Sigmoid colon (tissue), 7 donors: Measurements from ENCODE around the gene CALU. TPM values are rescaled to one million over a fixed set of nuclear protein-coding genes. Genes with fewer than 3 reads are reported as not detected.

Source experiments
- DNase-seq: peaks from one replicate; pipeline ENCODE4 v3.0.0-alpha.2; 2019
- H3K27ac ChIP-seq, 4 donors: fragments of 200-600 bp; sonication (generic); one replicate each; pipeline ENCODE4 v1.5.1; 2016 to 2019; ENCODE audit warnings: mild to moderate bottlenecking in 1 of 4
- H3K27me3 ChIP-seq, 3 donors: fragments of 200-600 bp; sonication (generic); one replicate each; pipeline ENCODE4 v1.5.1; 2019; ENCODE audit warnings: mild to moderate bottlenecking in 1 of 3
- H3K36me3 ChIP-seq, 4 donors: fragments of 200-600 bp; sonication (generic); one replicate each; pipeline ENCODE4 v1.5.1; 2016 to 2019
- H3K4me1 ChIP-seq, 4 donors: fragments of 200-600 bp; sonication (generic); one replicate each; pipeline ENCODE4 v1.5.1; 2017 to 2019
- H3K4me3 ChIP-seq, 4 donors: fragments of 200-600 bp; sonication (generic); one replicate each; pipeline ENCODE4 v1.5.1; 2017 to 2019; ENCODE audit warnings: mild to moderate bottlenecking in 2 of 4, moderate library complexity in 1 of 4
- H3K9me3 ChIP-seq, 4 donors: fragments of 200-600 bp in 3 of 4; sonication (generic) in 3 of 4; one replicate each; pipeline versions ENCODE4 v1.5.1 to v1.6.1; 2013 to 2019
- EP300 ChIP-seq, 4 donors: sonication (generic); formaldehyde crosslinking; IDR thresholded peaks; one replicate each; pipeline ENCODE4 v1.6.1; 2017; ENCODE audit warnings: antibody characterized with exemption in 4 of 4
- POLR2A ChIP-seq, 2 donors: fragments of 450-650 bp; IDR thresholded peaks; one replicate each; pipeline ENCODE4 v1.6.1; 2016; ENCODE audit warnings: antibody characterized with exemption in 2 of 2, mild to moderate bottlenecking in 2 of 2, moderate library complexity in 2 of 2
- POLR2AphosphoS5 ChIP-seq, 4 donors: sonication (generic); formaldehyde crosslinking; IDR thresholded peaks; one replicate each; pipeline ENCODE4 v1.6.1; 2017; ENCODE audit warnings: antibody characterized with exemption in 4 of 4
- WGBS, 2 donors: extraction: QIAGEN DNeasy Blood & Tissue Kit; methylation state at CpG; one replicate each; pipeline ENCODE4 v1.1.7; 2013; 5-methylcytosine and 5-hydroxymethylcytosine counted together
- intact Hi-C: fragments of 100-400 bp; cut with DNase I; formaldehyde crosslinking; loops from one replicate; pipeline ENCODE4 v1.15.1; 2023
- polyA plus RNA-seq, 3 donors: library from polyadenylated mRNA; stranded (reverse); fragments of 200-250 nt; gene quantifications; one replicate each; pipeline ENCODE4 v1.2.3, GENCODE V29; 2013
- total RNA-seq, 4 donors: library from RNA; depleted of rRNA; stranded (reverse); fragments of >200 nt; gene quantifications; one replicate each; pipeline ENCODE4 v1.1.0, GENCODE V29; 2016
- TF ChIP-seq, protein P1 (sequence below), 4 experiments: fragments of 450-650 bp in 3 of 4; fragments of 200-600 bp in 1 of 4; IDR thresholded peaks; one replicate each; pipeline ENCODE4 v1.5.1; 2016 to 2019; ENCODE audit warnings: antibody characterized with exemption in 4 of 4, mild to moderate bottlenecking in 3 of 4, moderate library complexity in 2 of 4
- donor health status: healthy with polysubstance abuse.
- donor health status: Bipolar disorder and iron deficiency.
- donor health status: healthy.

Gene CALU
- total and polyA plus RNA-seq, 7 donors: 14.4 to 250 (median 153) TPM

DNA sequence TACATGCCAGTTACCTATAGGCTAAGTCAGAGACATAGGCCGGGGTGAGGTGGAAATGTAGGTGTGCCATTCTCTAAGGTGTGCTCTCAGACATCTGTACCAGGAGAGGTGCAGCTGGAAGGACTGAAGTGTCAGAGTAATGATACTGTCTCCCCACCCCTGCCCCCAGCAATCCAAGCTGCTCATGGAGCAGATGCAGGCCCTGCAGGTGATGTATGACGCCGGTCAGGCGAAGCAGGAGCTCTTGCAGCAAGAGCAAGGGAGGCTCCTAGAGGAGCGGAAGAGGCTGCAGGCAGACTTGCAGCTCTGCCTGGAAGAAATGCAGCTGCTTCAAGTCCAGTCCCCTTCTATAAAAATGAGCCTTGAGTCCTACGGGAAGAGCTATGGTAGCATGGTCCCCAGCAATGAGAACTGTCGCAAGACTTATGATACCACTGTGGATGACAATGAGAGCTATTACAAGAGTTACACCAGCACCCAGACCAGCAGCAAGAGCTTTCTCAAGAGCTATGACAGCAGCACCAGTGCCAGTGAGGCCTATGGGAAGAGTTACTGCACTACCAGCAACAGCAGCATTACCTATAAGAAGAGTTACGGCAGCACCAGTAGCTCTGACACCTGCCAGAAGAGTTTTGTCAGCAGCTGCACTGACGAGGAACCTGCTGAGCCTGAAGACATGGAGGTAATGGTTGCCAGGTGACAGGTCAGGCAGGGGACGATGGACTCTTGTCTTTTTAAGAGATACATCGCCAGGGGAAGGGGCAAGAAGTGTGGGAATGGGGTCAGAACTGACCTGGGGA is 72.7 kb downstream of the CALU start:
- no peak for DNase-seq
- H3K4me1 ChIP-seq: no peaks in the 10 kb centered on the region
- intact Hi-C loops: no loop called here
- WGBS, 2 donors: 90 to 93% methylated on average over 11 of the region's 11 CpGs
- no peak overlapping the region for H3K27ac ChIP-seq
- no peak for TF ChIP-seq EP300 (IDR thresholded peaks at IDR 0.05)
- TF ChIP-seq, protein P1, sequence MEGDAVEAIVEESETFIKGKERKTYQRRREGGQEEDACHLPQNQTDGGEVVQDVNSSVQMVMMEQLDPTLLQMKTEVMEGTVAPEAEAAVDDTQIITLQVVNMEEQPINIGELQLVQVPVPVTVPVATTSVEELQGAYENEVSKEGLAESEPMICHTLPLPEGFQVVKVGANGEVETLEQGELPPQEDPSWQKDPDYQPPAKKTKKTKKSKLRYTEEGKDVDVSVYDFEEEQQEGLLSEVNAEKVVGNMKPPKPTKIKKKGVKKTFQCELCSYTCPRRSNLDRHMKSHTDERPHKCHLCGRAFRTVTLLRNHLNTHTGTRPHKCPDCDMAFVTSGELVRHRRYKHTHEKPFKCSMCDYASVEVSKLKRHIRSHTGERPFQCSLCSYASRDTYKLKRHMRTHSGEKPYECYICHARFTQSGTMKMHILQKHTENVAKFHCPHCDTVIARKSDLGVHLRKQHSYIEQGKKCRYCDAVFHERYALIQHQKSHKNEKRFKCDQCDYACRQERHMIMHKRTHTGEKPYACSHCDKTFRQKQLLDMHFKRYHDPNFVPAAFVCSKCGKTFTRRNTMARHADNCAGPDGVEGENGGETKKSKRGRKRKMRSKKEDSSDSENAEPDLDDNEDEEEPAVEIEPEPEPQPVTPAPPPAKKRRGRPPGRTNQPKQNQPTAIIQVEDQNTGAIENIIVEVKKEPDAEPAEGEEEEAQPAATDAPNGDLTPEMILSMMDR (IDR thresholded peaks at IDR 0.05): no peak
- TF ChIP-seq POLR2A (IDR thresholded peaks at IDR 0.05): no peak
- TF ChIP-seq POLR2AphosphoS5 (IDR thresholded peaks at IDR 0.05): no peak
- no peaks in the 10 kb centered on the region for H3K27me3 ChIP-seq
- no peaks in the 10 kb centered on the region for H3K9me3 ChIP-seq
- peaks cover 0 to 39% (median 2%) of the 10 kb centered on the region in 4 donors for H3K36me3 ChIP-seq
- no peak overlapping the region for H3K4me3 ChIP-seq

- Histone ChIP-seq H3K4me3 (no peak overlapping the region), H3K4me1 (peaks cover 0 to 7% (median 3%) of the 10 kb centered on the region in 4 donors), H3K9me3 (no peaks in the 10 kb centered on the region), H3K27me3 (no peaks in the 10 kb centered on the region), H3K27ac (no peak overlapping the region), H3K36me3 (peaks cover 0 to 32% (median 2%) of the 10 kb centered on the region in 4 donors)
- intact Hi-C loops: no loop called here
- DNase-seq: no peak
- TF ChIP-seq, protein P1 (IDR thresholded peaks at IDR 0.05): no peak
- TF ChIP-seq EP300 (IDR thresholded peaks at IDR 0.05) (no peak), POLR2A (IDR thresholded peaks at IDR 0.05) (no peak), POLR2AphosphoS5 (IDR thresholded peaks at IDR 0.05) (no peak)
- 50 to 61% methylated on average over 11 of the region's 11 CpGs for WGBS, 2 donors
Measured at GRCh38 chr7:128812514-128813168, 73.5 kb downstream of the CALU start.

GRCh38 chr7:128814499-128814898 is 75.3 kb downstream of the CALU start:
- TF ChIP-seq POLR2AphosphoS5 (IDR thresholded peaks at IDR 0.05) (no peak), EP300 (IDR thresholded peaks at IDR 0.05) (no peak)
- TF ChIP-seq, protein P1 (IDR thresholded peaks at IDR 0.05): no peak
- Histone ChIP-seq H3K36me3 (peaks cover 0 to 14% (median 2%) of the 10 kb centered on the region in 4 donors), H3K4me1 (peaks cover 0 to 20% (median 16%) of the 10 kb centered on the region in 4 donors), H3K27me3 (no peaks in the 10 kb centered on the region), H3K27ac (no peak overlapping the region), H3K9me3 (no peaks in the 10 kb centered on the region), H3K4me3 (no peak overlapping the region)
- DNase-seq: no peak
- 91 to 94% methylated on average over 6 of the region's 6 CpGs for WGBS, 2 donors
- intact Hi-C loops: no loop called here

DNA sequence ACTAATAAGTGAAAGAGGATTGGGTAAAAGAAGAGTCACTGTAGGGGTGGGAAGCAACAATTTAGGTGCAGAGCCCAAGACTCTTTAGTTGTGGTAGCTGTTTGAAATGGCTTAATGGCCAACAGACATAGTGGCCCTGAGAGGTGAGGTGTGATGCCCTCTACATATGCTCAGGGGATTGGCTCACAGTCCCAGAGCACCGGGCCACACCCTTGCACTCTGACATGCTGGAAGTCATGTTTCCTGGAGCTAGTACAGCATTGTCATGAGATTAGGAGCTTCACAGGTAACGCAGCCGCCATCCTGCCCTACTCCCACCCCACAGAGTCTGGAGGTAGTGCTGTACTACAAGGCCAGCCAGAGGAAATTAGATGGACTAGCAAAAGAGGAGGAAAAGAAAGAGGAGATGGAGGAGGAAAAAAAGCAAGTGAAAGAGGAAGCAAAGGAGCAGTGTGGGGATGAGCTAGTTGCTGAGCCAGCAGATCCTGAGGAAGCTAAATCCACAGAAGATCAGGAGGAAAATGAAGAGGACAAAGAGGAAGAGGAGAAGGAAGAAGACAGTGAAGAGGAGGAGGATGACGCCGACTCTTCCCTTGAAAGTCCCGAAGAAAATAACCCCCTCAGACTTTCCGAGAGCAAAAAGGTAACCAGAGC is 76.3 kb downstream of the CALU start:
- H3K36me3 ChIP-seq: peaks cover 0 to 5% (median under 1%) of the 10 kb centered on the region in 4 donors
- no peaks in the 10 kb centered on the region for H3K9me3 ChIP-seq
- no peak overlapping the region for H3K27ac ChIP-seq
- H3K27me3 ChIP-seq: no peaks in the 10 kb centered on the region
- intact Hi-C loops: no loop called here
- 60 to 86% methylated on average over 7 of the region's 7 CpGs for WGBS, 2 donors
- H3K4me1 ChIP-seq: peaks cover 0 to 20% (median 16%) of the 10 kb centered on the region in 4 donors
- no peak for TF ChIP-seq EP300 (IDR thresholded peaks at IDR 0.05)
- TF ChIP-seq, protein P1 (IDR thresholded peaks at IDR 0.05): no peak
- no peak for TF ChIP-seq POLR2AphosphoS5 (IDR thresholded peaks at IDR 0.05)
- no peak for TF ChIP-seq POLR2A (IDR thresholded peaks at IDR 0.05)
- no peak overlapping the region for H3K4me3 ChIP-seq
- no peak for DNase-seq
